Germinal center (tissue), 1 donor: ENCODE results near the gene SPATC1L.

Experiments
- DNase-seq: peaks from one replicate; pipeline ENCODE4 v3.0.0; 2012; ENCODE audit warnings: mixed read lengths, low spot score

The SPATC1L gene

DNA sequence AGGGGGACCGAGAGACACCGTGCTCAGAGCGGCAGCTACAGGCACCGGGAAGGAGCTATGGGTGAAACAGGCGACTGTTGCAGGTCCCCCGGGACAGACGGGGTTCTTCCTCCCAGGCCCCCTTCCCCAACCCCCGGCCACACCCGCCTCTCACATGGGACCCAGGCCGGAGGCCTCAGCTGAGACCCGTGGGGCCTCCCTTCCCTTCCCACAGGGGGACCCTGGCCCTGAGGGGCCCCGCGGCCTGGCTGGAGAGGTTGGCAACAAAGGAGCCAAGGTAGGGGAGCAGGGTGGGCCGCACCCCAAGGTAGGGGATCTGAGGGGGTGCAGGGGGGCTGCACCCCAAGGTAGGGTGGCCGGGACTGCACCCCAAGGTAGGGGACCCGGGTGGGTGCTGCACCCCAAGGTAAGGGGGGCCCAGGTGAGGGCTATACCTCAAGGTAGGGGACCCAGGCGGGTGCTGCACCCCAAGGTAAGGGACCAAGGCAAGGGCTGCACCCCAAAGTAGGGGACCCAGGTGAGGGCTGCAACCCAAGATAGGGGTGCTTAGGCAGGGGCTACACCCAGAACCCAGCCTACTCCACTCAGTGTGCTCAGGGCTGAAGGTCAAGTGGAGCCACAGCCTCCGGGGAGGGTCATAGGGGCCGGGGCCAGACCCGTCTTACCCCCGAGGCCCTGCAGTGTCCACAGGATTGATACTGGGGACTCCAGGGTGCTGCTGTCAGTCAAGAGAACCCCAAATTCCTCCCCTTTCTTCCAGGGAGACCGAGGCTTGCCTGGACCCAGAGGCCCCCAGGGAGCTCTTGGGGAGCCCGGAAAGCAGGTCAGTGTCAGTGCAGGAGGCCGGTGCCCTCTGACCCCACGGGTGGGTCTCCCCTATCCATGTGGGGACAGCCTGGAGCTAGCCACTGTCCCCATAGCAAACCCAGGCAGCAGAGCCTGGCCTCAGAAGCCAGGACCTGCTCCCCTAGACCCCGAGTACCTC is 63.7 kb downstream of the SPATC1L start:
- no peak for DNase-seq

DNA sequence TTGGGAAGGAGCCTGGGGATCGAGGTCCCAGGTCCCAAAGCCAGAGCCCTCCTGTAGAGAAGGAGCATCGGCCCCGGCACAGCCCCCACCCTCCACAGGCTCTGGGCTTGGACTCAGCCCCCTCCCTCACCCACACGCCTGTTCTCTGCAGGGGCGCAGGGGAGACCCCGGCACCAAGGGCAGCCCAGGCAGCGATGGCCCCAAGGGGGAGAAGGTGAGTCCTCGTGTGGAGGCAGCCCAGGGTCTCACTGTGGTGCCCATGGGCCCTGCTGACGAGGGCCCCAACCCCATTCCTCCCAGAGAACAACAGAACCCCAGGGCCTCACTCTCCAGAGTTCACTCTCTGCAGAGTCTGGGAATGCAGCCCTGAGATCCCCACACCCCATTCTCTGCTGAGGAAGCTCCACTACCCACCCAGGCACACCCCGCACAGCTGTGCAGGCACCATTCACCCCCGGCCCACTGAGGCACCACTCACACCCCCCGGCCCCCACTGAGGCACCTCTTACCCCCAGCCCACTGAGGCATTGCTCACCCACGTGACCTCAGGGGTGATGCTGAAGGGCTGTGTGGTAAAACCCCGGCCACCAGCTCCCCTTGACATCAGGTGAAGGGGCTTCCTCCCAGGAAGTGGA is 64.5 kb downstream of the SPATC1L start:
- DNase-seq: no peak

DNA sequence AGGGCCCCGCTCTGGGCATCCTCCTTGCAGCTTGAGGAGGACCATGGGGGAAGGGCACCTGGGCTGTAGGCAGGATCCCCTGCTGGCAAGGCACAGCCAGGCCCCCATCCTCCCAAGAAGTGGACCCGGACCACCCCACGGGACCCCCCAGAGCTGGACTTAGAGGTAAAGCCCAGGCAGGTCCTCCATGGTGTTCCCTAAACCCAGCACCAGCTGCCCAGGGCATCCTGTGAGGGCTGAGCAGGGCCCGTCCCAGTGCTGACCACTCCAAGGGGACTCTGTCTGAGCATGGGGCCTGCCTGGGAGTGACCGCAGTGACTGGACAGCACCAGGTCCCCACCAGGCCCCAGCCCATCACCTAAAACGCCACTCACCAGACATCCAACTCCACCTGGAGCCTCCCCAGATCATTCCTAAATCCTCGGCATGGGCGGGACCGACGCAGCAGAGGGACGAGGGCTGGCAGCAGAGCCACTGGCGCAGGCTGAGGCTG is 65.1 kb downstream of the SPATC1L start:
- no peak for DNase-seq

GRCh38 chr21:46118316-46119143 is 65.7 kb downstream of the SPATC1L start:
- DNase-seq: no peak

DNA sequence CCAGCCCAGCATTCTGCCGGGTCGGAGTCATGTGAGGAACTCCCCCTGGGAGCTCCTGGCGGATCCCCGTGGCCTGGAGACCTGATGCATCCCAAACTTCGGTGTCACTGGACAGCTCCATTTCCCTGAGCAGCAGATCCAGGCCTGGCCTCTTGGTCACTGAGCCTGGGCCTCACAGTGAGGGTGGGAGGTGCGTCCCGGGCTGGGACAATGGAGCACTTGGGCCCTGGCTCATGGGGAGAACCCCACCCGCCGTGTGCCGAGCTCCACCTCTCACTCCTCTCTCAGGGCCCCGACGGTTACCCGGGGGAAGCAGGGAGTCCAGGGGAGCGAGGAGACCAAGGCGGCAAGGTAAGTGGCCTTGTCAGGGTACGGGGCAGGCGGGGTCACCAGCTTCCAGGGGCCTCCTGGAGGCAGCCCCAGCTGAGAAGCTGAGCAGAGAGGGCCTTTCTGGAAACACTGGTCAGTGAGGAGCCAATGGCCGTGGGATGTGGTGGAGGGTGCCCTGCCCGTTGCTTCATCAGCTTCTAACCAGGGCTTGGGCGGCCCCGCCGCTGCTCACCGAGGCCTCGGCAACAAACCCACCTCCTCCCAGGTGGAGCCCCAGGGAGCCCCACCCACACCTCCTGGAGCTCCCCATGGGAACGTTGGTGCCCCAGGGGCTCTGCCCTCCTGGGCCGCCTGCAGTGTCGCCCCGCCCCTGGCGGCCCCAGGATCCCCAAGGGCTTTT is 66.5 kb downstream of the SPATC1L start:
- DNase-seq: no peak

GRCh38 chr21:46116776-46117585 is 67.3 kb downstream of the SPATC1L start:
- DNase-seq: no peak

GRCh38 chr21:46116189-46116775 is 68.0 kb downstream of the SPATC1L start:
- no peak for DNase-seq

DNA sequence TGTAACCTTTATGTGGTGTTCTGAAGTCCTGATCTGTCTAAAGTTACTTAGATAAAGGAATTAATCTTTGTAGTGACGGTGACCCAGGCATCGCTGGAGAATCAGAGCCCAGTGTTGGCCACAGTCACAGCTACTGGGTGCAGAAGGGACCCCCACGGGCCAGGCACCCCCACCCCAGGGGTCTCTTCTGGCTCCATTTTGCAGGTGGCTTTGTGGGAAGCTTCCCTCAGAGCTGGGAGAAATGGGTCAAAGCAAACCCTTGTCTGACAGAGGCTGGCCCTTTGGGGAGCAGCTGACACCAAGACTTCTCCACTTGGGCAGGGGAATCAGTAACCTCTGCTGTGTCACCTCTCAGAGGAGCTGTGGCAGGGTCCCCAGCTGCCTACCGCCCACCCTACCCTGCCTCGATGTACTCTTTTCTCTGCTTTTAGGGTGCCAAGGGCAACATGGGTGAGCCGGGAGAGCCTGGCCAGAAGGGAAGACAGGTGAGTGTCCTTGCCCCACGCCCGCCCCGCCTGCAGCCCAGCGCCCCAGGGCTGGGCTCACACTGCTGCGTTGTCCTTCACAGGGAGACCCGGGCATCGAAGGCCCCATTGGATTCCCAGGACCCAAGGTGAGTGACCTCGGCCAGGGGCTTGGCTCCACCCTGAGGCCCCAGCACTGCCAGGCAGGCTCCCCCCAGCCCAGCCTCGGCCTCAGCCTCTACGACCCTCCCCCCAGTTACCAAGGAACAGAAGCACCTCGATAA is 68.6 kb downstream of the SPATC1L start:
- DNase-seq: no peak

- DNase-seq: no peak
Measured at GRCh38 chr21:46114963-46115362, 69.3 kb downstream of the SPATC1L start.

DNA sequence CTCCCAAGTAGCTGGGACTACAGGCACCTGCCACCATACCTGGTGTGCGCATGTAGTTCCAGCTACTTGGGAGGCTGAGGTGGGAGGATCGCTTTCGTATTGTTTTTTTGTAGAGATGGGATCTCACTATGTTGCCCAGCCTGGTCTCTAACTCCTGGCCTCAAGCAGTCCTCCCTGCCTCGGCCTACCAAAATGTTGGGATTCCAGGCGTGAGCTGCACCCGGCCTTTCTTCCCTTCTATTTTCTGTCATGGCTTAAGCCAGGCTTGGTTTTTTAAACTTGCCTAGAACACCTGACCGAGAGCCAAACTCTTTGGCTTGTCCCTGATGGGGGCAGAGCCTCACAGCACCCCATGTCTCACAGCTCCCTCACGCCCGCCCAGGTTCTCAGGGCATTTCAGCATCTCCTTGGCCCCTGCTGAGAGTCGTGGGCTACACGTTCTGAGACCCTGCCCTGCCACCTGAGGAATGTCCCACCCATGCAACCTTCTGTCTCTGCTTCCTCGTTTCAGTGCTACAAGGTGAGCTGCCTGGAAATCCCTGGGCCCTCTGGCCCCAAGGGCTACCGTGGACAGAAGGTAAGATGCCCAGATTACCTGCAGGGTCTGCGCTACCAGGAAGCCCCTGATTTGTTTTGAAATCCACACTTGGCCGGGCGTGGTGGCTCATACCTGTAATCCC is 70.6 kb downstream of the SPATC1L start:
- no peak for DNase-seq

DNA sequence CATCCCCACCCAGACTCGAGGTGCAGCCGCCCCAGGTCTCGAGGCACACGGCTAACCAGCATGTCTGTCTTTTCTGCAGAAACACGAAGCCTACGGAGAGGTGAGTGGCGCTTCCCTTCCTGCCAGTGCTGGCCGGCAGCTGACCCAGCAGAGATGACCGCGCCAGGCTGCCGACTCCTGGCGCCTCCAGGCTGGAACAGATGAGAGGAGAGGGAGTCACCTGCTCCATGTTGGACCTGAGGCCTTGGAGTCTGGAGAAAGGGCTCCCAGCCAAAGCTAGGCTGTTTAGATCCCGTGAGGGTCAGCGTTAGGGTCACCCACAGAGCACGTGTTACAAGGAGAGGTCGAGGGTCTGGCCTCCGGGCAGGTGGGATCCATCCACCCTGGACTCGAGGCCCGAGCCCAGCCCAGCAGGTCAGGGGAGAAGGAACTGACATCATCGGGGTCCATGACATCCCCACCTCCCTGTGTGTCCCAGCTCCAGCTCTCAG is 71.5 kb downstream of the SPATC1L start:
- no peak for DNase-seq

DNA sequence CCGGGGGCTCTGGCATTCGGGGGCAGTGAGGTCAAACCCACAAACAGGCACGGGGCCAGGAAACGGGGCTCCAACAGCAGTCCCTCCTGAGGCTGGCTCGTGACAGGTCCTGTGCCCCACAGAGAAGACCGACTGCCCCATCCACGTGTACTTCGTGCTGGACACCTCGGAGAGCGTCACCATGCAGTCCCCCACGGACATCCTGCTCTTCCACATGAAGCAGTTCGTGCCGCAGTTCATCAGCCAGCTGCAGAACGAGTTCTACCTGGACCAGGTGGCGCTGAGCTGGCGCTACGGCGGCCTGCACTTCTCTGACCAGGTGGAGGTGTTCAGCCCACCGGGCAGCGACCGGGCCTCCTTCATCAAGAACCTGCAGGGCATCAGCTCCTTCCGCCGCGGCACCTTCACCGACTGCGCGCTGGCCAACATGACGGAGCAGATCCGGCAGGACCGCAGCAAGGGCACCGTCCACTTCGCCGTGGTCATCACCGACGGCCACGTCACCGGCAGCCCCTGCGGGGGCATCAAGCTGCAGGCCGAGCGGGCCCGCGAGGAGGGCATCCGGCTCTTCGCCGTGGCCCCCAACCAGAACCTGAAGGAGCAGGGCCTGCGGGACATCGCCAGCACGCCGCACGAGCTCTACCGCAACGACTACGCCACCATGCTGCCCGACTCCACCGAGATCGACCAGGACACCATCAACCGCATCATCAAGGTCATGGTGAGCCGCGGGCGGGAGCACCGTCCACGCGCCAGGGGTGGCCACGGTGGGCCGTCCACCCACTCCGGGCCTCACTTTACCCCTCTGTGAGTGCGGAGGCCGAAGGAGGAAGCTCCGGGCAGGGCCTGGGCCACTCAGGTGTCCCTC is 72.2 kb downstream of the SPATC1L start:
- DNase-seq: no peak

- DNase-seq: no peak
Measured at GRCh38 chr21:46111193-46111571, 73.1 kb downstream of the SPATC1L start.
